Caco-2 (cell line): Measurements from ENCODE around the gene TMEM117. TPM values are rescaled to one million over a fixed set of nuclear protein-coding genes. Genes with fewer than 3 reads are reported as not detected.
"Not testable (repeated sequence)": the region's sequence is repeated elsewhere in the genome, so short reads cannot be mapped to it uniquely, and the experiment has no call there.

Experiments used
- BruUV-seq: library from RNA; stranded (reverse); fragments of 400-500 nt; replicated peaks from 2 replicates; lab custom pipeline; 2021; lab: Mats Ljungman, UMichigan
- CTCF ChIA-PET: fragments of 300-600 bp; sonication (Branson Sonifier 250); formaldehyde crosslinking; loops from one replicate; lab custom pipeline; 2022; ENCODE audit warnings: antibody characterized with exemption; lab: Charles Lee
- POLR2A ChIA-PET: fragments of 300-600 bp; sonication (Branson Sonifier 250); formaldehyde crosslinking; loops from one replicate; lab custom pipeline; 2022; ENCODE audit warnings: antibody characterized with exemption; lab: Charles Lee
- DNase-seq, 2 experiments: peaks; one replicate each; pipeline versions ENCODE4 v3.0.0 to v3.0.0-alpha.2; 2020 to 2022
- H3K27me3 ChIP-seq: replicated peaks from 2 replicates; pipeline ENCODE4 v1.6.0; 2011; ENCODE audit warnings: low read length; ENCODE audit not compliant: control insufficient read depth, insufficient read depth
- H3K36me3 ChIP-seq: 2 replicates; pipeline ENCODE4 v1.5.1; 2011; ENCODE audit warnings: low read length; ENCODE audit not compliant: control insufficient read depth, insufficient read depth
- H3K4me1 ChIP-seq: fragments of 250-450 bp; sonication (Bioruptor Pico); 2 replicates; pipeline ENCODE4 v1.5.1; 2020; ENCODE audit warnings: mild to moderate bottlenecking
- H3K4me3 ChIP-seq: 2 replicates; pipeline ENCODE4 v1.5.1; 2011; ENCODE audit warnings: low read depth, mild to moderate bottlenecking, control low read depth, low read length
- H3K9me3 ChIP-seq: fragments of 250-450 bp; sonication (Bioruptor Pico); 2 replicates; pipeline ENCODE4 v1.5.1; 2020; ENCODE audit warnings: mild to moderate bottlenecking, moderate library complexity
- H3K27ac Mint-ChIP-seq: one replicate; pipeline ENCODE4 v1.8.0; 2022; ENCODE audit warnings: mixed read lengths; ENCODE audit not compliant: unreplicated experiment
- H3K27me3 Mint-ChIP-seq: one replicate; pipeline ENCODE4 v1.8.0; 2022; ENCODE audit warnings: mixed read lengths; ENCODE audit not compliant: insufficient read depth, unreplicated experiment
- H3K36me3 Mint-ChIP-seq: one replicate; pipeline ENCODE4 v1.8.0; 2022; ENCODE audit warnings: mild to moderate bottlenecking, mixed read lengths; ENCODE audit not compliant: insufficient read depth, unreplicated experiment
- H3K4me1 Mint-ChIP-seq: one replicate; pipeline ENCODE4 v1.8.0; 2022; ENCODE audit warnings: low read depth, mixed read lengths; ENCODE audit not compliant: unreplicated experiment
- H3K4me3 Mint-ChIP-seq: one replicate; pipeline ENCODE4 v1.8.0; 2022; ENCODE audit warnings: mild to moderate bottlenecking, moderate library complexity, mixed read lengths; ENCODE audit not compliant: unreplicated experiment
- H3K9me3 Mint-ChIP-seq: one replicate; pipeline ENCODE4 v1.8.0; 2022; ENCODE audit warnings: mixed read lengths; ENCODE audit not compliant: unreplicated experiment
- intact Hi-C: fragments of 100-400 bp; cut with micrococcal nuclease; formaldehyde crosslinking; loops from one replicate; pipeline ENCODE4 v1.10.0; 2022; ENCODE audit not compliant: unreplicated experiment
- total RNA-seq: library from RNA; stranded (reverse); gene quantifications from 2 replicates; pipeline ENCODE4 v1.2.3, GENCODE V29; 2022
- TF ChIP-seq, protein P1 (sequence below), 2 experiments: fragments of 200-600 bp in 1 of 2; IDR thresholded peaks; 1 replicate in 1 of 2; 2 replicates in 1 of 2; pipeline versions ENCODE4 v1.5.1 to v1.8.0; 2011 to 2022; ENCODE audit warnings: antibody characterized with exemption in 1 of 2, control low read depth in 1 of 2, inconsistent platforms in 1 of 2, low read depth in 1 of 2, low read length in 1 of 2, mild to moderate bottlenecking in 1 of 2, moderate library complexity in 1 of 2; ENCODE audit not compliant: insufficient read depth in 1 of 2, severe bottlenecking in 1 of 2, unreplicated experiment in 1 of 2

TMEM117 gene
- total RNA-seq, 1 experiment from 2014 or later: 34.1 TPM

DNA sequence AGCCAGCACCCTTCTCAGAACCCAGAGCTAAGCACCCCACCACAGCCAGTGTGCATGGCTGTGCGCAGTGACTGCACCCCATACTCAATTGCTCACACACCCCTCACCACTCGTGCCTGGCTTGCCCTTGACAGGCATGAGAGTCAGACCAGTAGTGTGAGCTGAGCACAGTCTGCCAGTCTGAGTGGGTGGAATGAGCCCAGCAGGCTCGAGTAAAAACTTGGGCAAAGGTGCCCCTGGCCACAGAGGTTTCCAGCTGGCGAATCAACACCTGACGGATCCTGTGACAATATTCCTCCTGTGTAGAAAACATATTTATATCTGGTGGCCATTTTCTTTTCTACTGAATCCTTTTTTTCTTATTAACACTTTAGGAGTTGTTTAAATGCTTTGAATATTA lies 202.5 kb downstream of the TMEM117 start:
- POLR2A ChIA-PET: no interaction called here
- Mint-ChIP-seq H3K27me3 (no peaks in the 10 kb centered on the region), H3K36me3 (no peaks in the 10 kb centered on the region), H3K4me1 (no peaks in the 10 kb centered on the region), H3K4me3 (no peak overlapping the region), H3K9me3 (no peaks in the 10 kb centered on the region), H3K27ac (no peak overlapping the region)
- Histone ChIP-seq H3K27me3 (no peaks in the 10 kb centered on the region), H3K36me3 (no peaks in the 10 kb centered on the region), H3K4me1 (no peaks in the 10 kb centered on the region), H3K9me3 (no peaks in the 10 kb centered on the region), H3K4me3 (no peak overlapping the region)
- no peak for DNase-seq
- TF ChIP-seq, protein P1, sequence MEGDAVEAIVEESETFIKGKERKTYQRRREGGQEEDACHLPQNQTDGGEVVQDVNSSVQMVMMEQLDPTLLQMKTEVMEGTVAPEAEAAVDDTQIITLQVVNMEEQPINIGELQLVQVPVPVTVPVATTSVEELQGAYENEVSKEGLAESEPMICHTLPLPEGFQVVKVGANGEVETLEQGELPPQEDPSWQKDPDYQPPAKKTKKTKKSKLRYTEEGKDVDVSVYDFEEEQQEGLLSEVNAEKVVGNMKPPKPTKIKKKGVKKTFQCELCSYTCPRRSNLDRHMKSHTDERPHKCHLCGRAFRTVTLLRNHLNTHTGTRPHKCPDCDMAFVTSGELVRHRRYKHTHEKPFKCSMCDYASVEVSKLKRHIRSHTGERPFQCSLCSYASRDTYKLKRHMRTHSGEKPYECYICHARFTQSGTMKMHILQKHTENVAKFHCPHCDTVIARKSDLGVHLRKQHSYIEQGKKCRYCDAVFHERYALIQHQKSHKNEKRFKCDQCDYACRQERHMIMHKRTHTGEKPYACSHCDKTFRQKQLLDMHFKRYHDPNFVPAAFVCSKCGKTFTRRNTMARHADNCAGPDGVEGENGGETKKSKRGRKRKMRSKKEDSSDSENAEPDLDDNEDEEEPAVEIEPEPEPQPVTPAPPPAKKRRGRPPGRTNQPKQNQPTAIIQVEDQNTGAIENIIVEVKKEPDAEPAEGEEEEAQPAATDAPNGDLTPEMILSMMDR (IDR thresholded peaks at IDR 0.05; ENCODE audit: insufficient read depth in 1 of 2, low read depth in 1 of 2, low read length in 1 of 2, severe bottlenecking in 1 of 2, unreplicated experiment in 1 of 2): no peak
- CTCF ChIA-PET: no interaction called here
- intact Hi-C loops: no loop called here
- BruUV-seq: no TSS peak

DNA sequence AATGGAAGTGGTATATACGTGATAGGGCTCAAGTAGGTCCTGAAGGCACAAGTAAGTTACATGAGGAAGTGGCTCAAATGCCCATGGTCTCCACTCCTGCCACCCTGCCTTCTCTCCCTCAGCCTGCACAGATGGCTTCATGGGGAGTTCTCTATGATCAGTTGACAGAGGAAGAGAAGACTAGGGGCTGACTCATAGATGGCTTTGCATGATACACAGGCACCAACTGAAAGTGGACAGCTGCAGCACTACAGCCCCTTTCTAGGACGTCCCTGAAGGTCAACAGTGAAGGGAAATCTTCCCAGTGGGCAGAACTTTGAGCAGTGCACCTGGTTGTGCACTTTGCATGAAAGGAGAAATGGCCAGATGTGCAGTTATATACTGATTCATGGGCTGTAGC lies 208.6 kb downstream of the TMEM117 start:
- H3K4me1 Mint-ChIP-seq, BruUV-seq, H3K27me3 ChIP-seq, CTCF ChIA-PET, H3K4me3 Mint-ChIP-seq, POLR2A ChIA-PET, H3K36me3 Mint-ChIP-seq, H3K9me3 Mint-ChIP-seq, H3K27ac Mint-ChIP-seq, H3K4me1 ChIP-seq, H3K36me3 ChIP-seq, H3K9me3 ChIP-seq, intact Hi-C loops, H3K27me3 Mint-ChIP-seq, DNase-seq, H3K4me3 ChIP-seq: not testable (repeated sequence)

- intact Hi-C loops: no loop called here
- Histone ChIP-seq H3K9me3 (no peaks in the 10 kb centered on the region), H3K27me3 (no peaks in the 10 kb centered on the region), H3K36me3 (no peaks in the 10 kb centered on the region), H3K4me1 (no peaks in the 10 kb centered on the region), H3K4me3 (no peak overlapping the region)
- TF ChIP-seq, protein P1 (IDR thresholded peaks at IDR 0.05; ENCODE audit: insufficient read depth in 1 of 2, low read depth in 1 of 2, low read length in 1 of 2, severe bottlenecking in 1 of 2, unreplicated experiment in 1 of 2): no peak
- Mint-ChIP-seq H3K27me3 (no peaks in the 10 kb centered on the region), H3K36me3 (peaks cover 7% of the 10 kb centered on the region), H3K27ac (no peak overlapping the region), H3K9me3 (no peaks in the 10 kb centered on the region), H3K4me1 (no peaks in the 10 kb centered on the region), H3K4me3 (no peak overlapping the region)
- POLR2A ChIA-PET: no interaction called here
- BruUV-seq: no TSS peak
- no peak for DNase-seq
- CTCF ChIA-PET: no interaction called here
Measured at GRCh38 chr12:44046732-44047417, 211.0 kb downstream of the TMEM117 start.
